Posterior cingulate gyrus (tissue), 11 donors: ENCODE results near the gene ADM2.

Source experiments
- DNase-seq, 10 donors: peaks; one replicate each; pipeline versions ENCODE4 v3.0.0 to v3.0.0-alpha.2; 2020 to 2021; ENCODE audit warnings: mixed read lengths in 3 of 10
- intact Hi-C: fragments of 100-400 bp; cut with DNase I; formaldehyde crosslinking; loops from one replicate; pipeline ENCODE4 v1.15.1; 2023

ADM2 gene

GRCh38 chr22:50483106-50483505 lies 1.8 kb downstream of the ADM2 start:
- no peak for DNase-seq
- intact Hi-C loops = no loop called here

DNA sequence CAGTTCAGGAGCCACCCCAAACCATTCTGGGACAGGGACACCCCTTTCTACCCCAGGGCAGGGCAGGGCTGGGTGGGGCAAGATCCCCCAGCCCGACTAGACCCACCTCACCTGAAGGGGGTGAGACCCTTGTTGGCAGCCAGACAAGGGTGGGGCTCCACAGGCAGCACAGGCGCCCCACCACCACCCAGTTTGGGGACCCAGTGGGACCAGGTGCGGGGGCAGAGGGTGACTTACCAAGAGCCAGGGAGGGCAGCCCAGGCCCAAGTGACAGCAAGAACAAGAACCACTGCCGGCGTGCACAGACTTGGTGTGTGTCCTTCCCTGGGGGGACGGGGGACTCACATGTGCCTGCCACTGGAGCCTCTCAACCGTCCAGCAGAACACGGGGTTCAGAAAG lies 2.2 kb downstream of the ADM2 start:
- intact Hi-C loops = no loop called here
- no peak for DNase-seq

DNA sequence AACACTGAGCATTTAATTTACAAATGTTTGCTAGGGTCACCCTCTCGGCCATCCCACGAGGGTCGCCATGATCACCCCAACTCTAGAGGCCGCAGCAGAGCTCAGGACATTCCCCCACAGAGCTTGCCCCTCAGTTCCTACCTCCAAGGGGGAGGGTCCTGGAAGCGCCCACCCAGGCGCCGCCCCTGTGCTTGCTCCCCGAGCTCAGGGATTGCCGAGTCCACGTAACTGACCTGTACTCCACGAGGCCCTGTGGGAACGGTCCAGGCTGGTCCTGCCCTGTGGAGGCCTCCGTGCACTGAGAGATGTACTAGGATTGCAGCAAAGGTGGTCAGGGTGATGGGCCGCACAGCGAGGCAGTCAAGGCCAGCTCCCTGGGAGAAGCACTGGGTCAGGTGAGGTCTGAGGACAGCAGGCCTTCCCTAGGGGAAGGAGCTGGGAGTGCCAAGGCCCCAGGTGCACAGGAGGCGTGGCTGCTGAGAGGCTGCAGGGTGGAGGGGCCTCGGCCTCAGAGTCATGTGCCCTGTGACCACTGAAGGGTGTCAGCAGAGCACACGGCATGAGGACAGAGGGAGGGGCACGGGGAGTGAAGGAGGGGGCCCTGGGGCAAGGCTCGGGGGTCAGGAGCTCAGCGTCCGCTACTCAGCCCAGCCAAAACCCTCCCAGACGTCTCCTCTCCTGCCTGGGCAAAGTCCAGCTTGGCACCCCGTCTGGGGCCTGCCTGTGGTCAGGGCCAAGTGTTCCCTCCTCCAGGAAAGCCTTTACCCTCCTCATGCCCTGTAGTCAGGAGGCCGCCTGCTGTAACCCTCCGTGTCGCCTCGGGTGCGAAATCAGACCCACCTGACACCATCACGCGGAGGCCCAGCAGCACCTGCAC lies 2.9 kb downstream of the ADM2 start:
- intact Hi-C loops = no loop called here
- no peak for DNase-seq

DNA sequence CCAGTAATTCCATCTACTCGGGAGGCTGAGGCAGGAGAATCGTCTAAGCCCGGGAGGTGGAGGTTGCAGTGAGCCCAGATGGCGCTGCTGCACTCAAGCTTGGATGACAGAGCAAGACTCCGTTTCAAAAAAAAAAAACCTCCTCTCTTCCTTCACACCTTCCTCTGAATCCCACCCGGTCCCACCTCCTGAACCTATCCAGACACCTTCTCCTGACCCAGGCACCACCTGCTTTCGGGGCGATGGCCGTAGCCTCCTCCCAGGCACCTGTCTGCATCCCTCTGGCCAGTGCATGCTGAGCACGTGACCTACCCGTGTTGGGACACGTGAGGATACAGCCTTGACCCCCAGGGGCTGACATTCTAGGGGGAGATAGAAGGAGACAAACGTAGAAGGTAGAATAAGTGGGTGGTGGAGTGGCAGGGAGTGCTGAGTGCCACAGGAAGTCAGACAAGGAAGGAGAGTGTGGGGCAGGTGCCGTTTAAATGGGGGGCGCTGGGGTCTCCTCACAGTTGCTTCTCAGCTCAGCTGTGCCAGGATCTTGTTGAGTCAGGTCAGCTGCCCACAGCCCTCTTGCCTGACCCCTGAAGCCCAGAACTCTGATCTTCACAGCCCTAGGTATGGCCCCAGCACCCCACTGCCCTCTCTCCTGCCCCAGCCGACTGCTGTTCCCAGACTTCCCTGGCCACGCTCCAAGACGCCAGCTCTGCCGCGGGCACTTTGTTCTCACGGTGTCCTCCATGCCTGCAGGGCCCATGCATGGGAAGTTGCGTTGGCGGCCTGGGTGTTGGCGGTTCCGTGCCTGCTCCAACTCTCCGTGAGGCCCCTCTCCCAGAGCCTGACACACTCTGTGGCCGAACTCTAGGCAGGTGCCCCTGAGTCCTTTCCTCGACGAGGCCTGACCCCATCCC lies 4.1 kb downstream of the ADM2 start:
- no peak for DNase-seq
- intact Hi-C loops = no loop called here

GRCh38 chr22:50486561-50487289 lies 5.4 kb downstream of the ADM2 start, which contains the start of gene MIOX:
Gene MIOX, plus strand, starts transcription at chr22:50486859. Its CDS starts 39 bp downstream, at chr22:50486898.
- peak in 1 of 10 donors; percentile 79 for DNase-seq
- intact Hi-C loops = no loop called here

- DNase-seq = peak in 1 of 10 donors; percentile 71
- intact Hi-C loops = no loop called here
Observed at GRCh38 chr22:50487290-50488005, 6.1 kb downstream of the ADM2 start.

DNA sequence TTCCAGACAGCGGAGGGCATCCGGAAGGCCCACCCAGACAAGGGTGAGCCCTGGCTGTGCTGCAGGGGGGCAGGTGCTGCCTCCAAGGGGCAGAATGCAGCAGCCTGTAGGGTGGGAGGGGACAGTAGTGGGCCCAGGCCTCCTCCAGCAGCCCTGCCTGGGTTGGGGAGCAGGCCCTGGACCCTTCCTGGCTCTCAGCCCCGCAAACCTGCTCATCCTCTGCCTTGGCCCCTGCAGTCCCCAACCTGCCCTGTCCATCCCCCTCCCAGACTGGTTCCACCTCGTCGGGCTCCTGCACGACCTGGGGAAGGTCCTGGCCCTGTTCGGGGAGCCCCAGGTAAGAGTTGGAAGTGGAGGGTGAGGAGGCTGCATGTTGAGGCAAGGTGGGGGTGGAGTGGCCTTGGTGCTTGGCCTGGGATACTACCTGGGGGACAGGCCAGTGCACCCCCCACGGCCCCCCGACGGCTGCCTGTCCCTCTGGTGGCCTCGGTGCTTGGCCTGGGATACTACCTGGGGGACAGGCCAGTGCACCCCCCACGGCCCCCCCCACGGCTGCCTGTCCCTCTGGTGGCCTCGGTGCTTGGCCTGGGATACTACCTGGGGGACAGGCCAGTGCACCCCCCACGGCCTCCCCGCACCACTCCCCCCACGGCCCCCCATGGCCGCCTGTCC lies 6.8 kb downstream of the ADM2 start:
- no peak for DNase-seq
- intact Hi-C loops = no loop called here

- DNase-seq = peak in 1 of 10 donors; percentile 61
- intact Hi-C loops = no loop called here
Observed at GRCh38 chr22:50488886-50489285, 7.5 kb downstream of the ADM2 start.

DNA sequence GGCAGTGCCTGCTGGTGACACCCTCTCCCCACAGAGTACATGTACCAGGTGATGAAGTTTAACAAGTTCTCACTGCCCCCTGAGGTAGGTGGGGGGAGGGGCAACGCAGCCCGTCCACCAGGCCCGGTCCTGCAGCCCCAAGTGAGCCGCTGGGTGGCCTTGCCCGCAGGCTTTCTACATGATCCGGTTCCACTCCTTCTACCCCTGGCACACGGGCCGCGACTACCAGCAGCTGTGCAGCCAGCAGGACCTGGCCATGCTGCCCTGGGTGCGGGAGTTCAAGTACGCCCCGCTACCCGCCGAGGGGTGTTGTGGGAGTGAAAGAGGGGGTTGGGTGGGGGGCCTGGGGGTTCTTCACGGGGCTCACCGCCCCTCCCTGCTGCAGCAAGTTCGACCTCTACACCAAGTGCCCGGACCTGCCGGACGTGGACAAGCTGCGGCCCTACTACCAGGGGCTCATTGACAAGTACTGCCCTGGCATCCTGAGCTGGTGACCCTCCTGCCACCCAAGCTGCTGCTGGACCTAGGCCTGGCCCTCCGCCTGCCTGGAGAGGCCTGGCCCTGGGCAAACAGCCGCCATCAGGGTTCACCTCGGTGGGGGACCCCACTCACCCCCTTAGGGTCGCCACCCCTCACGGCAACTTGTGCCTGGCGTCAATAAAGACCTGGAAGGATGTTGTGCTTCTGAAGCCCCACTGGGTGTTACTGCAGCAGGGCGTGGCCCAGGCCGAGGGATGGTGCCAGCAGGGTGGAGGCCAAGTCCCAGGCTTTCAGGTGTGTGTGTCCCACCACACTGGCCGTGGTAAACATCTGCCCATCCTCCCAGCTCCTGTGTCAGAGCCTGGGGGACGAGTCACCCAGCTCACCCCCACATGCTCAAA lies 8.3 kb downstream of the ADM2 start:
- intact Hi-C loops = no loop called here

GRCh38 chr22:50490531-50491308 lies 9.4 kb downstream of the ADM2 start:
- intact Hi-C loops = no loop called here
- no peak for DNase-seq

More for the DNA sequence above, 8.3 kb downstream of the ADM2 start:
- DNase-seq = peak in 2 of 10 donors; percentile 77

- no peak for DNase-seq
Observed at GRCh38 chr22:50497093-50497492, 15.8 kb downstream of the ADM2 start.

GRCh38 chr22:50498322-50498890 lies 17.1 kb downstream of the ADM2 start:
- DNase-seq = peak in 4 of 10 donors; percentile 60 to 69 (median 60)

More at GRCh38 chr22:50497093-50497492, 15.8 kb downstream of the ADM2 start:
- intact Hi-C loops = no loop called here

GRCh38 chr22:50500452-50500851 lies 19.1 kb downstream of the ADM2 start:
- DNase-seq = no peak
- intact Hi-C loops = loop anchor here (10.0 kb wide), 2 partner anchors 156 to 256 kb away; partner anchors contain the start of genes PPP6R2 and TUBGCP6

More at GRCh38 chr22:50498322-50498890, 17.1 kb downstream of the ADM2 start:
- intact Hi-C loops = no loop called here

- intact Hi-C loops = loop anchor here (10.0 kb wide), 2 partner anchors 157 to 257 kb away; partner anchors contain the start of genes PPP6R2 and TUBGCP6
- DNase-seq = no peak
Observed at GRCh38 chr22:50502096-50502495, 20.8 kb downstream of the ADM2 start.

GRCh38 chr22:50502628-50503474 lies 21.5 kb downstream of the ADM2 start:
- DNase-seq = no peak
- intact Hi-C loops = loop anchor here (10.0 kb wide), 2 partner anchors 158 to 258 kb away; partner anchors contain the start of genes PPP6R2 and TUBGCP6
